Endometrium (tissue), 2 donors: ENCODE measurements around the gene TFE3.

Source experiments
- FAIRE-seq: peaks from 2 replicates; lab custom pipeline; 2012; peaks lifted over from hg19 to GRCh38; lab: Jason Lieb, UNC
- donor health status: control.
- donor health status: control.

TFE3 gene

GRCh38 chrX:49060914-49061313, 17.8 kb upstream of the TFE3 start:
- no peak for FAIRE-seq

GRCh38 chrX:49059681-49060085, 16.5 kb upstream of the TFE3 start:
- no peak for FAIRE-seq

GRCh38 chrX:49059201-49059600, 16.0 kb upstream of the TFE3 start:
- FAIRE-seq: no peak

- FAIRE-seq: no peak
These were observed 15.6 kb upstream of the TFE3 start, which contains the start of gene CCDC120 for GRCh38 chrX:49058794-49059193. CCDC120 (plus strand) TSS chrX:49058999; CDS start chrX:49062042, 3,043 bp downstream.

GRCh38 chrX:49054073-49054762, 11.1 kb upstream of the TFE3 start:
- FAIRE-seq: no peak

GRCh38 chrX:49053223-49054072, 10.3 kb upstream of the TFE3 start:
- FAIRE-seq: no peak

- FAIRE-seq: no peak
These were observed 777 bp upstream of the TFE3 start for GRCh38 chrX:49043987-49044281.

- FAIRE-seq: no peak
These were observed 457 bp downstream of the TFE3 start for GRCh38 chrX:49042581-49043219.

GRCh38 chrX:49041744-49042580, 1.2 kb downstream of the TFE3 start:
- FAIRE-seq: no peak

- no peak for FAIRE-seq
These were observed 2.7 kb downstream of the TFE3 start for GRCh38 chrX:49040376-49040955.

- no peak for FAIRE-seq
These were observed 3.4 kb downstream of the TFE3 start for GRCh38 chrX:49039598-49040375.

GRCh38 chrX:49037883-49038475, 5.2 kb downstream of the TFE3 start:
- no peak for FAIRE-seq

- no peak for FAIRE-seq
These were observed 12.9 kb downstream of the TFE3 start for GRCh38 chrX:49030283-49030682.

GRCh38 chrX:49029876-49030275, 13.3 kb downstream of the TFE3 start:
- no peak for FAIRE-seq

- FAIRE-seq: no peak
These were observed 23.4 kb downstream of the TFE3 start for GRCh38 chrX:49019599-49020249.

- FAIRE-seq: no peak
These were observed 24.1 kb downstream of the TFE3 start for GRCh38 chrX:49019050-49019449.

- no peak for FAIRE-seq
These were observed 39.5 kb downstream of the TFE3 start for GRCh38 chrX:49003696-49004095.

GRCh38 chrX:49002091-49002935, 40.8 kb downstream of the TFE3 start, which contains the start of gene GRIPAP1:
GRIPAP1 (minus strand) TSS chrX:49002264; CDS start chrX:49002229, 35 bp downstream.
- peak; percentile 79 for FAIRE-seq

- FAIRE-seq: no peak
These were observed 41.6 kb downstream of the TFE3 start for GRCh38 chrX:49001521-49002090.
